GM12801 (cell line): ENCODE data around the gene ERMAP.

Experiments used
- CTCF ChIP-seq: IDR thresholded peaks from one replicate; pipeline ENCODE4 v1.5.1; 2011; ENCODE audit warnings: control low read depth; ENCODE audit not compliant: insufficient read length; ENCODE audit errors: extremely low read depth

ERMAP gene

GRCh38 chr1:42777852-42778251 lies 39.1 kb upstream of the ERMAP start:
- TF ChIP-seq CTCF: no peak

DNA sequence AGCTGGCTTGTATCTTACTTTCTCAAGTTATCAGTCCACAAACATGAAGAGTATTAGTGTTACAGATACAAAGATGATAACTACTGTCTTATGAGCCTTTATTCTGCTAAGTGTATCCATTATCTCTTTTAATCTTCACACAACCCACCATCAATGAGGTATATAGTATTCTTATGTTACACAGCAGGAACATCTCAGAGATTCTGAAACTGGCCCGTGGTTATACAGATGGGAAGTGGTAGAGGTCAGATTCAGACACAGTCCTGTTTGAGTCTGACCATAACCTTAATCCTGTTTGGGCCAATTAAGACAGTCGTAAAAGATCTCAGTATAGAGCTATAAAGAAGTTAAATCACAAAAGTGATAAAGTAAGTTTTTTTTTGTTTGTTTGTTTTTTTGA lies 37.2 kb upstream of the ERMAP start:
- TF ChIP-seq CTCF: no peak

DNA sequence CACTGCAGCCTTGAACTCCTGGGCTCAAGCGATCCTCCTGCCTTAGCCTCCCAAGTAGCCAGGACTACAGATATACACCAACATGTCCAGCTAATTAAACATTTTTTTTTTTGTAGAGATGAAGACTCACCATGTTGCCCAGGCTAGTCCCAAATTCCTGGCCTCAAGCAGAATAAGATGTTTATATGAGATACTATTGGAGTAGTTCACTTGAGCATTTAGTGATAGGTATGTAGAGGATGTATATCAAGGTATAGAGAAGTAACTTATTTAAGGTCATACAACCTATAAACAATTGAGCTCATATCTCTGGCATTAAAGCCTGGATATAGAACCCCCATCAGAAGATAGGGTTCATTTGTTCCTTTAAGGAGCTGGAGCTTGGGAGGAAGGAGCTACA lies 36.7 kb upstream of the ERMAP start:
- no peak for TF ChIP-seq CTCF

GRCh38 chr1:42783092-42783491 lies 33.8 kb upstream of the ERMAP start:
- no peak for TF ChIP-seq CTCF

DNA sequence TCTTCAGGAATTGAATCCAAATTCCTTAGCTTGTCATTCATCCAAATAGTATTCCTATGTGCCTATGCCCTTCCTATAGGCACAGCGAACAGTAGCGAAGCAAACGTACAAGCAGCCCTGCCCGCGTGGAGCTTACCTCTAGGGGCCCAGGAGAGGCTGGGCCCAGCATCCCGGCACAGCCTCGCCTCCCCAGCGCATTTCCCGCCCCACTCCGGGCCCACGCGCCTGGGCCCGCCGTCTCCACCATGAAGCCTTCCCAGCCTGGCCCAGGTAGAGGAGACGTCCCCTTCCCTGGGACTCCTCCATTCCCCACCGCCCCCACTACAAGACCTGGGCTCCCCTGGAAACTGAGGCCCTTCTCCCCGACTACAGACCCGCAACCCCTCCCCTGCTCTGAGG lies 32.4 kb upstream of the ERMAP start:
- TF ChIP-seq CTCF: no peak

- TF ChIP-seq CTCF: no peak
These were observed 31.8 kb upstream of the ERMAP start, which contains the start of gene TMEM269 for GRCh38 chr1:42784946-42785693. Gene TMEM269 (plus strand): TSS chr1:42784991. CDS start chr1:42789894, 4,903 bp downstream.

- no peak for TF ChIP-seq CTCF
These were observed 30.8 kb upstream of the ERMAP start for GRCh38 chr1:42786097-42786496.
